Skin epidermis (tissue), 12 donors: Measurements from ENCODE around the gene UCN2.

Source experiments
- H3K27ac ChIP-seq, 21 experiments: fragments of 200-600 bp; sonication (generic) in 11 of 21; one replicate each; pipeline ENCODE4 v1.5.0; 2020; ENCODE audit warnings: mild to moderate bottlenecking in 3 of 21, inconsistent platforms in 2 of 21, moderate library complexity in 2 of 21
- H3K4me3 ChIP-seq, 7 experiments: fragments of 200-600 bp; sonication (generic) in 2 of 7; one replicate each; pipeline ENCODE4 v1.5.0; 2020; ENCODE audit warnings: inconsistent platforms in 2 of 7, mild to moderate bottlenecking in 2 of 7, moderate library complexity in 1 of 7

UCN2 gene

GRCh38 chr3:48514431-48515227, 49.0 kb downstream of the UCN2 start:
- H3K27ac ChIP-seq, result peak overlapping the region in 1 of 21 experiments; percentile 33

More at GRCh38 chr3:48514431-48515227, 49.0 kb downstream of the UCN2 start:
- no peak overlapping the region for H3K4me3 ChIP-seq
